ENCODE results near the gene SMC4.

DNA sequence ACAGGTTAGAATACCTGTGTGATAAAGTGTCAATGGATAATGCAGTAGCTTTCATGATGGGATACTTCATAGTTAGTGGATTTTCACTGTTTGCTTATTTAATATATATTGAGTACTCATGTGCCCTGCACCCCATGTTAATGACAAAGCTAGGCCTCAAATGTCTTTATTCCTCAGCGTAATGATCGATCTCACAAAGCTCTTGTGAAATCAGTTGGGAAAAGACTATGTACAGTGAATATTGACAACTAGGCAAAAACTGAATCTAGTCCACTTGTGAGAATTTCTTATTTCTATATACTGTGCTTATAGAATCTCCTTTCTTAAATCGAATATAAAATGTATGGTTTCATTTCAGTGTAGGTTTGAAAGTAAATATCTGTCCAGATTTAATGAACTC is 17.9 kb downstream of the SMC4 start:
- TF ChIP-seq, protein P1, sequence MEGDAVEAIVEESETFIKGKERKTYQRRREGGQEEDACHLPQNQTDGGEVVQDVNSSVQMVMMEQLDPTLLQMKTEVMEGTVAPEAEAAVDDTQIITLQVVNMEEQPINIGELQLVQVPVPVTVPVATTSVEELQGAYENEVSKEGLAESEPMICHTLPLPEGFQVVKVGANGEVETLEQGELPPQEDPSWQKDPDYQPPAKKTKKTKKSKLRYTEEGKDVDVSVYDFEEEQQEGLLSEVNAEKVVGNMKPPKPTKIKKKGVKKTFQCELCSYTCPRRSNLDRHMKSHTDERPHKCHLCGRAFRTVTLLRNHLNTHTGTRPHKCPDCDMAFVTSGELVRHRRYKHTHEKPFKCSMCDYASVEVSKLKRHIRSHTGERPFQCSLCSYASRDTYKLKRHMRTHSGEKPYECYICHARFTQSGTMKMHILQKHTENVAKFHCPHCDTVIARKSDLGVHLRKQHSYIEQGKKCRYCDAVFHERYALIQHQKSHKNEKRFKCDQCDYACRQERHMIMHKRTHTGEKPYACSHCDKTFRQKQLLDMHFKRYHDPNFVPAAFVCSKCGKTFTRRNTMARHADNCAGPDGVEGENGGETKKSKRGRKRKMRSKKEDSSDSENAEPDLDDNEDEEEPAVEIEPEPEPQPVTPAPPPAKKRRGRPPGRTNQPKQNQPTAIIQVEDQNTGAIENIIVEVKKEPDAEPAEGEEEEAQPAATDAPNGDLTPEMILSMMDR (IDR thresholded peaks at IDR 0.05): no peak
- TF ChIP-seq POLR2A (IDR thresholded peaks at IDR 0.05): no peak

Data from Peyer's patch (tissue), 4 donors.